Endometrium (tissue), 2 donors: ENCODE data around the gene SPRYD7.
"Not testable (repeated sequence)": the region's sequence is repeated elsewhere in the genome, so short reads cannot be mapped to it uniquely, and the experiment has no call there.

ENCODE experiments used
- FAIRE-seq: peaks from 2 replicates; lab custom pipeline; 2012; peaks lifted over from hg19 to GRCh38; lab: Jason Lieb, UNC
- donor health status: control.
- donor health status: control.

Gene SPRYD7

GRCh38 chr13:49936075-49936967, at the start of gene SPRYD7:
SPRYD7 (minus strand) TSS chr13:49936340; CDS start chr13:49936235, 105 bp downstream.
- FAIRE-seq = no peak

GRCh38 chr13:49985129-49985528, 49.0 kb upstream of the SPRYD7 start:
- no peak for FAIRE-seq

GRCh38 chr13:49980266-49980665, 44.1 kb upstream of the SPRYD7 start:
- FAIRE-seq = no peak

GRCh38 chr13:49977992-49978391, 41.9 kb upstream of the SPRYD7 start:
- no peak for FAIRE-seq

- no peak for FAIRE-seq
These were observed 40.4 kb upstream of the SPRYD7 start for GRCh38 chr13:49976314-49977258.

GRCh38 chr13:49975826-49976225, 39.7 kb upstream of the SPRYD7 start:
- no peak for FAIRE-seq

- no peak for FAIRE-seq
These were observed 36.6 kb upstream of the SPRYD7 start for GRCh38 chr13:49972709-49973108.

GRCh38 chr13:49967456-49967855, 31.3 kb upstream of the SPRYD7 start:
- FAIRE-seq = no peak

- FAIRE-seq = no peak
These were observed 22.2 kb upstream of the SPRYD7 start for GRCh38 chr13:49958321-49958720.

GRCh38 chr13:49956131-49956530, 20.0 kb upstream of the SPRYD7 start:
- FAIRE-seq = no peak

- no peak for FAIRE-seq
These were observed 18.7 kb upstream of the SPRYD7 start for GRCh38 chr13:49954674-49955455.

- FAIRE-seq = no peak
These were observed 17.4 kb upstream of the SPRYD7 start for GRCh38 chr13:49953560-49953959.

GRCh38 chr13:49951754-49952535, 15.8 kb upstream of the SPRYD7 start:
- FAIRE-seq = no peak

GRCh38 chr13:49948777-49949270, 12.7 kb upstream of the SPRYD7 start:
- FAIRE-seq = not testable (repeated sequence)

GRCh38 chr13:49939321-49939720, 3.2 kb upstream of the SPRYD7 start:
- no peak for FAIRE-seq

- FAIRE-seq = no peak
These were observed 2.8 kb upstream of the SPRYD7 start for GRCh38 chr13:49938921-49939320.

GRCh38 chr13:49938314-49938713, 2.2 kb upstream of the SPRYD7 start:
- no peak for FAIRE-seq

- FAIRE-seq = no peak
These were observed 781 bp upstream of the SPRYD7 start for GRCh38 chr13:49936968-49937273.

- FAIRE-seq = no peak
These were observed 717 bp downstream of the SPRYD7 start for GRCh38 chr13:49935171-49936074.

GRCh38 chr13:49933511-49933910, 2.6 kb downstream of the SPRYD7 start:
- no peak for FAIRE-seq
